ENCODE measurements around the gene BPIFB4. TPM values are rescaled to one million over a fixed set of nuclear protein-coding genes. Genes with fewer than 3 reads are reported as not detected.

The BPIFB4 gene
- total RNA-seq, 1 experiment from 2014 or later = not detected

DNA sequence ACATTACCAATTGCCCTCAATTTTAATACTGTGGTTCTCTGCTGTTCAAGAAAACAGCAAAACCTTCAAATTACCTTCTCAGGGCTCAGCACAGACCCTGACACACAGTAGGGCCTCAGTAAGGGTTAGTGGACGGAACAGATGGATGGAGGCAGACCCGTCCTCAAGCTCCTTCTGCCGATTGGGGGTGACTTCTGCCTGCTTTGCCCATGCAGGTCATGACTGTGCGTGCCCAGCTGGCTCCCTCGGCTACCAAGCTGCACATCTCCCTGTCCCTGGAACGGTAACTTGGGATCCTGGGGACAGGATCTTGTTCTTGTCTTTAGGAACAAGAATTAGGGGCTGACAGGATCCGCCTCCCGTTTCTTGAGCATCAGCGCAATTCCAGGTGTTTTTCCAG, 9.8 kb upstream of the BPIFB4 start:
- CTCF ChIA-PET = no interaction called here
- no TSS peak for BruUV-seq (replicated peaks)

DNA sequence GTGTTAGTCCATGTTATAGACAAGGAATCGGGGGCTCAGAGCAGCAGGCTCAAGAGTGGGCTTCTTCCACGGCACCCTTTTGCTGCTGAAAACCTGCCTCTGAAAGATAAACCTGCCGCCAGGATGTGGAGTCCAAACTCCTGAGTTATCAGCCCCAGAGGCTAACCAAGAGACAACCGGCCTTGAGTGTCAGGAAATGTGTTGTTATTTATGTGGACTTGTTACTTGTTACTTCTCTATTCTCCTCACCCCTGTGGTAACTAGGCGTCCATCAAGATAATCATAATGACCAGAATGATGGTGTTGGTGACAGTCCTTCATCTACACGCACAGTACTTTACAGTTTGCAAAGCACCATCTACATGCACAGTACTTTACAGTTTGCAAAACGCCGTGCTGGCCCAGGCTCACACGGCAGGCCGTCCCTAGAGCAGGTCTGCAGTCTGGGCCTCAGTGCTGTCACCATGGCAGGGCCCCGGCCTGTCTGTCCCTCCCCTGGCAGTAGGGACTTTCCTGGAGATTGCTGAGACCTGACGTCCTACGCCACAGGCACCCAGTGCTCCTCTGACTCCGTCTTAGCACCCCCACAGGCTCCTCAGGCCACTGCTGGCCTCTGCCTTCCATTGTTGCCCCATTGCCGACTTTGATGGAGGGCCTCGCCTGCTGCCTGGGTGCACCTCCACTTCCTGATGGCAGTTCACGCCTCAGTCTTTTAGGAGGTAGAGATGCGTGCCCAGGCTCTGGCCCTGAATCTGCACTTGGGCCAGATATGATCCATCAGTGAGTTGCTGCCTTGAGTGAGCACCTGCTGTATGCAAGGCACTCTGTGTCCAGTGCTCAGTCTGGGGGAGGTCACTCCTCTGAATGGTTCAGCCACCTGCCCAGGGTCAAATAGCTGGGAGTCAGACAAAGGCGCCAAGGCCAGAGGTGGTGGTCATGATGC, 9.1 kb upstream of the BPIFB4 start:
- Histone ChIP-seq H3K4me3 (ENCODE audit: low read depth in 2 of 2, low read length in 2 of 2) (no peak overlapping the region), H3K27ac (ENCODE audit: low read length) (no peak overlapping the region), H3K27me3 (ENCODE audit: control insufficient read depth, insufficient read depth, low read length) (no peaks in the 10 kb centered on the region), H3K4me1 (ENCODE audit: control insufficient read depth, insufficient read depth, low read length) (no peaks in the 10 kb centered on the region), H3K36me3 (ENCODE audit: control insufficient read depth, insufficient read depth, low read length) (no peaks in the 10 kb centered on the region), H3K9me3 (ENCODE audit: control insufficient read depth, insufficient read depth, low read depth, low read length) (no peaks in the 10 kb centered on the region)
- CTCF ChIA-PET = no interaction called here
- DNase-seq (ENCODE audit: low read depth, low spot score) (no peak), ATAC-seq (0 out of 2 replicates have a peak, but pooled peaks have one; percentile 49)
- intact Hi-C loops (cut with micrococcal nuclease; ENCODE audit: unreplicated experiment) (no loop called here), in situ Hi-C loops (cut with HindIII; ENCODE audit: low pct_unique_long_range_greater_than_20kb, low sequenced_read_pairs) (no loop called here)
- no TSS peak for BruUV-seq (replicated peaks)
- TF ChIP-seq TCF7L2 (IDR thresholded peaks at IDR 0.05; ENCODE audit: low read depth, low read length) (no peak), SIN3A (IDR thresholded peaks at IDR 0.05; ENCODE audit: borderline replicate concordance, insufficient read depth, low read depth, low read length) (no peak)
- TF ChIP-seq, protein P1, sequence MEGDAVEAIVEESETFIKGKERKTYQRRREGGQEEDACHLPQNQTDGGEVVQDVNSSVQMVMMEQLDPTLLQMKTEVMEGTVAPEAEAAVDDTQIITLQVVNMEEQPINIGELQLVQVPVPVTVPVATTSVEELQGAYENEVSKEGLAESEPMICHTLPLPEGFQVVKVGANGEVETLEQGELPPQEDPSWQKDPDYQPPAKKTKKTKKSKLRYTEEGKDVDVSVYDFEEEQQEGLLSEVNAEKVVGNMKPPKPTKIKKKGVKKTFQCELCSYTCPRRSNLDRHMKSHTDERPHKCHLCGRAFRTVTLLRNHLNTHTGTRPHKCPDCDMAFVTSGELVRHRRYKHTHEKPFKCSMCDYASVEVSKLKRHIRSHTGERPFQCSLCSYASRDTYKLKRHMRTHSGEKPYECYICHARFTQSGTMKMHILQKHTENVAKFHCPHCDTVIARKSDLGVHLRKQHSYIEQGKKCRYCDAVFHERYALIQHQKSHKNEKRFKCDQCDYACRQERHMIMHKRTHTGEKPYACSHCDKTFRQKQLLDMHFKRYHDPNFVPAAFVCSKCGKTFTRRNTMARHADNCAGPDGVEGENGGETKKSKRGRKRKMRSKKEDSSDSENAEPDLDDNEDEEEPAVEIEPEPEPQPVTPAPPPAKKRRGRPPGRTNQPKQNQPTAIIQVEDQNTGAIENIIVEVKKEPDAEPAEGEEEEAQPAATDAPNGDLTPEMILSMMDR (IDR thresholded peaks at IDR 0.05) = no peak
- POLR2A ChIA-PET = no interaction called here

More for the DNA sequence above, 9.8 kb upstream of the BPIFB4 start:
- no peaks in the 10 kb centered on the region for H3K9me3 ChIP-seq (ENCODE audit: control insufficient read depth, insufficient read depth, low read depth, low read length)
- H3K36me3 ChIP-seq (ENCODE audit: control insufficient read depth, insufficient read depth, low read length) = no peaks in the 10 kb centered on the region
- no peak for DNase-seq (ENCODE audit: low read depth, low spot score)
- no peak for TF ChIP-seq TCF7L2 (IDR thresholded peaks at IDR 0.05; ENCODE audit: low read depth, low read length)
- no peak for TF ChIP-seq SIN3A (IDR thresholded peaks at IDR 0.05; ENCODE audit: borderline replicate concordance, insufficient read depth, low read depth, low read length)
- TF ChIP-seq, protein P1 (IDR thresholded peaks at IDR 0.05) = no peak
- TF ChIP-seq, protein P2, sequence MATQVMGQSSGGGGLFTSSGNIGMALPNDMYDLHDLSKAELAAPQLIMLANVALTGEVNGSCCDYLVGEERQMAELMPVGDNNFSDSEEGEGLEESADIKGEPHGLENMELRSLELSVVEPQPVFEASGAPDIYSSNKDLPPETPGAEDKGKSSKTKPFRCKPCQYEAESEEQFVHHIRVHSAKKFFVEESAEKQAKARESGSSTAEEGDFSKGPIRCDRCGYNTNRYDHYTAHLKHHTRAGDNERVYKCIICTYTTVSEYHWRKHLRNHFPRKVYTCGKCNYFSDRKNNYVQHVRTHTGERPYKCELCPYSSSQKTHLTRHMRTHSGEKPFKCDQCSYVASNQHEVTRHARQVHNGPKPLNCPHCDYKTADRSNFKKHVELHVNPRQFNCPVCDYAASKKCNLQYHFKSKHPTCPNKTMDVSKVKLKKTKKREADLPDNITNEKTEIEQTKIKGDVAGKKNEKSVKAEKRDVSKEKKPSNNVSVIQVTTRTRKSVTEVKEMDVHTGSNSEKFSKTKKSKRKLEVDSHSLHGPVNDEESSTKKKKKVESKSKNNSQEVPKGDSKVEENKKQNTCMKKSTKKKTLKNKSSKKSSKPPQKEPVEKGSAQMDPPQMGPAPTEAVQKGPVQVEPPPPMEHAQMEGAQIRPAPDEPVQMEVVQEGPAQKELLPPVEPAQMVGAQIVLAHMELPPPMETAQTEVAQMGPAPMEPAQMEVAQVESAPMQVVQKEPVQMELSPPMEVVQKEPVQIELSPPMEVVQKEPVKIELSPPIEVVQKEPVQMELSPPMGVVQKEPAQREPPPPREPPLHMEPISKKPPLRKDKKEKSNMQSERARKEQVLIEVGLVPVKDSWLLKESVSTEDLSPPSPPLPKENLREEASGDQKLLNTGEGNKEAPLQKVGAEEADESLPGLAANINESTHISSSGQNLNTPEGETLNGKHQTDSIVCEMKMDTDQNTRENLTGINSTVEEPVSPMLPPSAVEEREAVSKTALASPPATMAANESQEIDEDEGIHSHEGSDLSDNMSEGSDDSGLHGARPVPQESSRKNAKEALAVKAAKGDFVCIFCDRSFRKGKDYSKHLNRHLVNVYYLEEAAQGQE (IDR thresholded peaks at IDR 0.05; ENCODE audit: insufficient read depth in 1 of 2, low read depth in 2 of 2, low read length in 1 of 2) = no peak
- no peak for TF ChIP-seq POLR2AphosphoS5 (IDR thresholded peaks at IDR 0.05; ENCODE audit: low read depth, low read length)
- no peaks in the 10 kb centered on the region for H3K27me3 ChIP-seq (ENCODE audit: control insufficient read depth, insufficient read depth, low read length)
- H3K4me1 ChIP-seq (ENCODE audit: control insufficient read depth, insufficient read depth, low read length) = no peaks in the 10 kb centered on the region
- in situ Hi-C loops (cut with HindIII; ENCODE audit: low pct_unique_long_range_greater_than_20kb, low sequenced_read_pairs) (no loop called here), intact Hi-C loops (cut with micrococcal nuclease; ENCODE audit: unreplicated experiment) (no loop called here)
- POLR2A ChIA-PET = no interaction called here
- H3K4me3 ChIP-seq (ENCODE audit: low read depth in 2 of 2, low read length in 2 of 2) = no peak overlapping the region
- no peak overlapping the region for H3K27ac ChIP-seq (ENCODE audit: low read length)
- ATAC-seq = no peak
